HG03558 (cell line): ENCODE measurements around the gene CCDC102B.
"Not testable (repeated sequence)": the region's sequence is repeated elsewhere in the genome, so short reads cannot be mapped to it uniquely, and the experiment has no call there.

Experiments
- ATAC-seq: cut with Tn5 transposase; IDR thresholded peaks from one replicate; pipeline ENCODE4 v1.9.1; 2021; ENCODE audit warnings: moderate number of reproducible peaks; ENCODE audit not compliant: unreplicated experiment; ENCODE audit errors: extremely low read depth

CCDC102B gene

DNA sequence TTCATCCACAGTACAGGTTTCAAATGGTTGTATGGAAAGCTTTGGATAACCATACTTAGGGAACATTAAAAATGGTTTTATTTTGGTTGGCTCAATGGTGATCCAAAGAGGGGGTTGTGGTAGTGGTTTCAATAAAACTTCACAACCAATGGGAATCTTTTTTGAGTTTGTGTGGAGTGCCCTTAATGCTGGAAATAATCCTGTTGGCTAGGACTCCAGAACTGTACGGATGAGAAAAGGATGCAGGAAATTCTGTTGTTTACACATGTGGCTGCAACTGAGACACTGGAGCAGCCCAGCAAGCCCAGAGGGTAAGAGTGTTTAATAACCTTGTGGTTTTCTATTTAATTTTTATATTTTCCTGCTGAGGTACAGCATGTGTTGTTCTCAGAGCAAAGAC lies at the start of gene CCDC102B:
TSS of gene CCDC102B (plus strand) at position 210 of the 400 bp plus-strand sequence. CDS start 38,684 bp downstream, outside the sequence.
- no peak for ATAC-seq

GRCh38 chr18:68757126-68757525 lies 40.8 kb upstream of the CCDC102B start:
- ATAC-seq, result no peak

DNA sequence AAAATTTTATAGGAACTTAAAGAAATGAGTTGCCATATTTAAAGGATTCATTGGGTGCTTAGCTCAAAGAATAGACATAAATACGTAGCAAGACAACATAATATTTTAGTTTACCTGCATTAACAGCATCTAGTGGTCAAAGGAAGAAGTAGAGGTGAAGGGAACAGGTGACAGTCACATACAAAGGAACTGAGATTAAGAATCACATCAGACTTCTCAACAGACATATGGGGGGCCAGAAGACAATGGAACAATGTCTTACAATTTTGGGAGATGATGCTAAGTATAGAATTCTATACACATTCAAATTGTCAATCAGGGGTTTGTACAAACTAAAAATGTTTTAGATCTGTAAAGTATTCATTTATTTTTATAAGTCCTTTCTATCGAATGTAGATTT lies 38.6 kb upstream of the CCDC102B start:
- no peak for ATAC-seq

DNA sequence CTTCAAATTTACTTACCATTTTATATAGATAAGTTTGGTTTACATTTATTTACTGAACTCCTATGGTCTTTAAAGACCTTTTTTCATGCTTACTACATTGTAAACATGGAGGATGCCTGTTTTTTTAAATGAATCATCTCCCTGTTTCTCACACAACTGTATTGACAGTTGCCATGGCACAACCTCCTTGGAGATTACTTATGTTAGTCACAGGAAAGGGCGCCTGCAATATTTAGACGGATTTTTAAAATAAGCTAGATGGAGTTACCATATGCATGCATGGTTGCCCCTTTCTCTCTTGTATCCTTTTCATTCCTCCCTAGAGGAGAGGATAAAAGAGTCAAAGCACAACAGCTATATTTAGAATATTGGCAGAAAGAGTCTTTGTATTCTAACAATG lies 34.8 kb upstream of the CCDC102B start:
- no peak for ATAC-seq

- ATAC-seq, result no peak
Measured at GRCh38 chr18:68764016-68764415, 33.9 kb upstream of the CCDC102B start.

DNA sequence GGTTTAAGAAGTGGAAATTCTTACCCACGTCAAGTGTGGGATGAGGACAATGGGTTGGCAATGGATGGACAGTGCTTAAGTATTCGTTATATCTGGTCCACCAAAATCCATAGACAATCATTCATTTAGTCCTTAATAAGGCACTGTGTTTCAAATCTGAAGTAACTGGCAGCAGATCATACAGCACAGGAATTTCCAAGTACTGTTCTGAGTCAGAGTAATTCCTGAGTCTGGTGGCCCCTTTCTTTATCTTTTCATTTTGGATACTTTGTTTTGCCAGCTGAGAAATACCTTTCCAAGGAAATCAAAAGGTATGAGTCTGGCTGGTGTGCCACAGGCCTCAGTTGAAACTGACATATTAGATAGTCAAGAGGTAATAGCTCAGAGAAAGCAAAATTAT lies 31.4 kb upstream of the CCDC102B start:
- ATAC-seq, result no peak

- no peak for ATAC-seq
Measured at GRCh38 chr18:68769461-68769860, 28.4 kb upstream of the CCDC102B start.

DNA sequence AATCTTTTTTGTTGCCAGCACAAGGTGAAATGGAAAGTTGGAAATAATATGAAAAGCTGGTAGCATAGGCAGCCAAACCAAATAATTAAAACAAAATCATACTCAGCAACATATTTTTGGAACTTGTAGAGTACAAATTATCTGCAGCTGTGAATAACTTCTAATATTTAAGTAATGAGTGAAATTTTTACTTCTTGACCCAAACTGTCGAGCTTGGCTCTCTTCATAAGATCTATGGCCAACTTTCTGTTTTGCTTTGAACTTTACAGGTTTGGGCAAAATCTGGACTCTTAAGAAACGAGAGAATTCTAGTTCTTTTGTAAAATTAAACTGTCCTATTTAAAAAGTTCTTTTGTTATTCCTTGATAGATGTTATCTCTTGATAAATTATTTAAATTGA lies 25.6 kb upstream of the CCDC102B start:
- ATAC-seq, result no peak

- ATAC-seq, result no peak
Measured at GRCh38 chr18:68778280-68778886, 19.5 kb upstream of the CCDC102B start.

DNA sequence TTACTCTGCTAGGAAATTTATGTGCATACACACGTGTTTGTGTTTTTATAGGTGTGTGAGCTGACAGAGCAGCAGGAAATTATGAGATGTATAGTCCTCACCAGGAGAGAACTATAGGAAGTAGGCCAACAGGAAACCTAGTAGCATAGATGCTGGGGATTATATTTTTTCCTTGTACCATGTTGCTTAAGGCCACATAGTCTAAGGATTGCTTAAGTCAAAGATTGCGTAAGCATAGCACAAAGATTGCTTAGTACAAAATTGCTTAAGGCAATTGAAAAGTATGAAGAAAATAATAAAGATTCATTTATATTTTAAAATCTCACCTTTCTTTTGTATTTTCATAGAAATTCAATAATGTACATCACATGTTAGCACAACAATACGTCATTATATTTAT lies 18.7 kb upstream of the CCDC102B start:
- no peak for ATAC-seq

DNA sequence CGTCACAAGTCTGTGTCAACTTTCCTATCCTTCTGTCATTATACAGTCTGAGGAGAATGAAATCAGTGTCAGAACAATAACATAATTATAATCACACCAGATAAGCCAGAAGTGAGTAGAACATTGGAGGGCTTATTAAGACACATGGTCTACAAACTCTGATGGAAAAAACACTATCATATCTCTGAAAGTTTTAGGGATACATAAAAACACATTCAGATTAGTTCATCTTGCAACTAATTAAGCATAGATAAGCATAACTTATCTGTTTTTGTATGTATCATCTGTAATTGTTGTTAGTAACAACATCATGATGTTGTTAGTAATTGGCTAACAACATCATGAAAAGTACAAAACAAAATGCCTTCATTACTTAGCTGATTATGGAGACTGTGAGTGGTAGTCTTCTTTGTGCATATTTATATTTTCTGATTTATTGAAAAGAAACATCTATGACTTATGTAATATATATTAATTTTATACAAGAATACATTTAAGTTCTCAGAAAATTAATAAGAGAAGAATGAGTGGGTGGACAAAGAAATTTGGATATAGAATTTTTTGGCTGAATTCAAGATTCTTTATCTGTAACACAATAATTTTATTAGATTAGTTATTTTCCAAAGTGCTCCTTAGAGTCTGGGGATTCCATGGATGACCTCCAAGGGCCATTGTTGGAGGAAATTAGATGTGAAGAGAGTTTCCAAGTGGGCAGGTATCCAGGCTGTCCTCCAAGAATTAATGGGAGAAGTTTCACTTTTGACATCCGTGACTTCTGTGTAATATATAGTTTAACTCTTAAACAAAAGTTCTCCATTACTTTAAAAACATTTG lies 16.9 kb upstream of the CCDC102B start:
- no peak for ATAC-seq

- ATAC-seq, result no peak
Measured at GRCh38 chr18:68783506-68783905, 14.4 kb upstream of the CCDC102B start.

DNA sequence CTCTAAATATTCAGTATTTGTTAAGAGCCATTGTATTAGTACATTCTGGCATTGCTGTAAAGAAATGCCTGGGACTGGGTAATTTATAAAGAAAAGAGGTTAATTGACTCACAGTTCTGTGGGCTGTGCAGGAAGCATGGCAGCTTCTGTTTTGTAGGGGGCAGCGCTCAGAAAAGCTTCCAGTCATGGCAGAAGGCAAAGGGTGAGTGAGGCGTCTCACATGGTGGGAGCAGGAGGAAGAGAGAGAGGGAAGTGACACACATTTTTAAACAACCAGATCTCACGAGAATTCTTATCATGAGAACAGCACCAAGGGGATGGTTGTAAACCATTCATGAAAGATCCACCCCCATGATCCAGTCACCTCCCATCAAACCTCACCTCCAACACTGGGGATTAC lies 13.8 kb upstream of the CCDC102B start:
- ATAC-seq, result no peak

- not testable (repeated sequence) for ATAC-seq
Measured at GRCh38 chr18:68790290-68790689, 7.6 kb upstream of the CCDC102B start.

GRCh38 chr18:68791801-68792200 lies 6.1 kb upstream of the CCDC102B start:
- ATAC-seq, result no peak

DNA sequence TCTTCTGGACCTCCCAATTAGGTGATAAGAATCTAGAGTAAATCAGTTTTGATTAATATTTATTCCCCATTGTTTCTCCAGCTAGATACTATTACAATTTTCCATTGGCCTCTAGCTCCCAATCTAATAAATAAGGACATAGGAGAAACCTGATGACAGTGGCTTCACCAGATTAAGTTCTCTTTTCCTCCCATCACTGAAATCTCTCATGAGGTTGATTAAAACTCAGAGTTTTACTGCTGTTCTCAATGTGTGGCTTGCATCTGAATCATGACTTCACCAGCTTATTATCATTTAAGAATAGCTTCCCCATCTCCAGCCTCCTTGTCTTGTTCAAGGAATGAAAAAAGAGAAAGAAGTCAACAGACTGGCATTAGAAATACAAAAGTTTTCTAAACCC lies 3.9 kb upstream of the CCDC102B start:
- no peak for ATAC-seq

DNA sequence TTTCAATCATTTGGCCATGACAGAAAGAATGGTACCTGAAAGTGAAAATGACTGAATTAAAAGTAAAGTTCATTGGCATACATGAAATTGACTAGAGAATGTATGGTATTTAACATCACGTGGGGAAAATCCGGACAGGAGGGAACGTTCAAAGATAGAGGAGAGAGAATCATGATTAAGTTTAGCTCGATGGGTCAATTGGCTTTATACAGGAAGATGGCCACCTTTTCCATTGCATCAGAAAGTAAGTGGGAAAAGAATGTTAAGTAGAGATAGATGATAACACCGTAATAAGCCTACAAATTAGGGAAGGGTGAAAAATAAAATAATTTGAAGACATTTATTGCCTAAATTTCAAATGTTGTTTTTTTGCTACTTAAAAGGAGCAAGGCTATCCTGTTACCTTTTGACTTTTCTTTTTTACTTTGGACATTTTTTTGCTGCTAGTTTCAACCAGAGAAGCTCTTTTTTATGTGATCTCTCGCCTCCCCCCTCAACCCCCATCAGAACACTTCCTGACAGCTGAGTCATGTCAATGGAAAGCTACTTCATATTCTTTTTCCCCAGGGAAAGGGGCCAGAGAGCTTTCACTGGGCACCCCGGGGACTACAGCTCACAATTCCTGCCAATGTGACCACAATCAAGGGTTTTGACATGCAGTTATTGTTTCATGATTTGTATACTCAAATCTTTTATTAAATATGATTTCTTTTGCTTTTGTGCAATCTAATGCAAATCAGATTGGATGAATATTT lies 767 bp upstream of the CCDC102B start:
- no peak for ATAC-seq

DNA sequence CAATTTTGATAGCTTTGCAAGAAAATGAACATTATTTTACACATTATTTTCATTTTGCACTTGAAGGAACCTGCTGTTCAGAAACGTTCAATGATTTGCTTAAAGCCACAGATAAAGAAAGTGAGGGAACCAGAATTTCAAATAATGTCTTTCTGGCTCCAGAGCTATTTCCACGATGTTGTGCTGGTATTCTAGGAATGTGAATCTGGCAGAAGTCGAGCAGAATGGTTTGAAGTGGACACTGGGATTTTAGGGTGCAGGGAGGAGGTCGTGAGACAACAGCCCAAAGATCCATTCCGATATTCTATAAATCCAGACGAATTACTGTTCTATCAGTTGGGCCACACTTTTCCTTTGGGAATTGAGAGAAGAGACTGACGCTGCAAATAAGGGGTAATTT lies 2.2 kb downstream of the CCDC102B start:
- no peak for ATAC-seq

GRCh38 chr18:68803356-68803755 lies 5.5 kb downstream of the CCDC102B start:
- no peak for ATAC-seq

- no peak for ATAC-seq
Measured at GRCh38 chr18:68817584-68817983, 19.7 kb downstream of the CCDC102B start.

DNA sequence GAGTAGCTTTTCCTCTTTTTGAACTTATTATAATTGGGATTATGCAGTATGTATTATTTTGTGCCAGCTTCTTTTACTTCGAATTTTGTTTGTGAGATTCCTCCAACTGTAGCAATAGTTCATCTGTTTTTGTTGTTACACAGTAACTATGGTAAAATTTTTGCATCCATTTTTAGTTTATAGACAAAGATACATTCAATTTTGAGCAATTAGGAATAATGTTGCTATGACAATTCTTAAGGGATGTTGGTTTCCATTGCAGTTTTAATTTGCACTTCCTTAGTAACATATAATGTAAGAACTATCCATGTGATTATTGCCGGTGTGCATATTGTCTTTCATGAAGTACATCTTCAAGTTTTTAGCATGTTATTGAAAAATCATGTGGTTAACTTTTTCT lies 20.7 kb downstream of the CCDC102B start:
- ATAC-seq, result no peak
